Astrocyte (in vitro differentiated cells and primary cell): ENCODE results near the gene HDGFL3. TPM values are rescaled to one million over a fixed set of nuclear protein-coding genes. Genes with fewer than 3 reads are reported as not detected.

Experiments
- DNase-seq: peaks from one replicate; pipeline ENCODE4 v3.0.0-alpha.2; 2010; ENCODE audit warnings: low read depth
- FAIRE-seq: peaks from 2 replicates; lab custom pipeline; 2011; peaks lifted over from hg19 to GRCh38; lab: Jason Lieb, UNC
- H2AFZ ChIP-seq: 2 replicates; pipeline ENCODE4 v1.6.0; 2012; ENCODE audit warnings: low read depth, low read length, inconsistent platforms
- H3K27ac ChIP-seq: 2 replicates; pipeline ENCODE4 v1.5.1; 2011; ENCODE audit warnings: low read depth, low read length, inconsistent platforms
- H3K27me3 ChIP-seq: 2 replicates; pipeline ENCODE4 v1.6.0; 2011; ENCODE audit warnings: low read length, inconsistent platforms; ENCODE audit not compliant: insufficient read depth
- H3K36me3 ChIP-seq: 2 replicates; pipeline ENCODE4 v1.5.1; 2011; ENCODE audit warnings: low read length, inconsistent platforms; ENCODE audit not compliant: insufficient read depth
- H3K4me1 ChIP-seq: 2 replicates; pipeline ENCODE4 v1.5.1; 2011; ENCODE audit warnings: low read length, inconsistent platforms; ENCODE audit not compliant: insufficient read depth
- H3K4me2 ChIP-seq: 2 replicates; pipeline ENCODE4 v1.6.0; 2012; ENCODE audit warnings: low read length, inconsistent platforms
- H3K4me3 ChIP-seq: 2 replicates; pipeline ENCODE4 v1.5.1; 2011; ENCODE audit warnings: low read depth, mild to moderate bottlenecking, low read length, inconsistent platforms; ENCODE audit not compliant: insufficient read depth
- H3K79me2 ChIP-seq: 2 replicates; pipeline ENCODE4 v1.6.0; 2012; ENCODE audit warnings: mild to moderate bottlenecking, low read length, inconsistent platforms; ENCODE audit not compliant: insufficient read depth
- H3K9ac ChIP-seq: 2 replicates; pipeline ENCODE4 v1.6.0; 2012; ENCODE audit warnings: mild to moderate bottlenecking, low read length, inconsistent platforms
- H3K9me3 ChIP-seq: 2 replicates; pipeline ENCODE4 v1.5.1; 2012; ENCODE audit warnings: low read depth, mild to moderate bottlenecking, low read length, inconsistent platforms; ENCODE audit not compliant: insufficient read depth
- H4K20me1 ChIP-seq: 2 replicates; pipeline ENCODE4 v1.6.0; 2012; ENCODE audit warnings: low read length, inconsistent platforms; ENCODE audit not compliant: insufficient read depth
- H3K27ac Mint-ChIP-seq: one replicate; pipeline ENCODE4 v1.8.0; 2021; ENCODE audit warnings: mild to moderate bottlenecking, mixed read lengths; ENCODE audit not compliant: unreplicated experiment
- H3K27me3 Mint-ChIP-seq: one replicate; pipeline ENCODE4 v1.8.0; 2021; ENCODE audit warnings: low read depth, mixed read lengths; ENCODE audit not compliant: unreplicated experiment
- H3K36me3 Mint-ChIP-seq: one replicate; pipeline ENCODE4 v1.8.0; 2021; ENCODE audit warnings: low read depth, mixed read lengths; ENCODE audit not compliant: unreplicated experiment
- H3K4me1 Mint-ChIP-seq: one replicate; pipeline ENCODE4 v1.8.0; 2021; ENCODE audit warnings: low read depth, mixed read lengths; ENCODE audit not compliant: unreplicated experiment
- H3K4me3 Mint-ChIP-seq: one replicate; pipeline ENCODE4 v1.8.0; 2021; ENCODE audit warnings: mild to moderate bottlenecking, moderate library complexity, mixed read lengths; ENCODE audit not compliant: unreplicated experiment
- H3K9me3 Mint-ChIP-seq: one replicate; pipeline ENCODE4 v1.8.0; 2021; ENCODE audit warnings: mild to moderate bottlenecking, mixed read lengths; ENCODE audit not compliant: unreplicated experiment
- EZH2 ChIP-seq: IDR thresholded peaks from 2 replicates; pipeline ENCODE4 v1.6.1; 2012; ENCODE audit warnings: mild to moderate bottlenecking, low read length, inconsistent platforms; ENCODE audit not compliant: insufficient read depth
- total RNA-seq: library from RNA; stranded (reverse); gene quantifications from 2 replicates; pipeline ENCODE4 v1.2.1, GENCODE V29; 2021
- TF ChIP-seq, protein P1 (sequence below): IDR thresholded peaks from 2 replicates; pipeline ENCODE4 v1.5.1; 2011; ENCODE audit warnings: low read depth, mild to moderate bottlenecking, inconsistent platforms, low read length, moderate library complexity; ENCODE audit not compliant: insufficient read depth

Gene HDGFL3
- total RNA-seq, 1 donor from 2014 or later: 91.9 TPM

DNA sequence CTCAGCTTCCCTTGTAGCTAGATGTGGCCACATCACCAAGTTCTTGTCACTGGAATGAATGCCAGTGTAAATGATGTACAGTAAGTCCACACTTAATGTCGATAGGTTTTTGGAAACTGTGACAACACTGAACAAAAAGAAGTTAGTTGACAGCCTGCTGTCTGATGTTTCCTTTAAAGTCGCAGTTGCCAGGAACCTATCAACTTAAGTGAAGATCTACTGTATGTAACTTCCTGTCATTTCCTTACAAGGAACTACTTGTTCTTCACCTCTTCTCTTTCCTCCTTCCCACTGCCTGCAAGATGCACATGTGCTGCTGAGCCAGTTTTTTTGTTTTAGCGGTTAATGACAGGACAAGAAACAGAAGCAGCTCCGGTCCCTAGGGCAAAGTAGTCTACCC, 44.6 kb downstream of the HDGFL3 start:
- peak overlapping the region; percentile 50 for H3K27ac Mint-ChIP-seq
- peaks cover 15% of the 10 kb centered on the region for H3K36me3 Mint-ChIP-seq
- peaks cover 25% of the 10 kb centered on the region for H3K4me1 Mint-ChIP-seq
- peaks cover 14% of the 10 kb centered on the region for H3K4me1 ChIP-seq
- H3K4me3 Mint-ChIP-seq: no peak overlapping the region
- H3K27me3 ChIP-seq: no peaks in the 10 kb centered on the region
- peaks cover 38% of the 10 kb centered on the region for H4K20me1 ChIP-seq
- peaks cover 59% of the 10 kb centered on the region for H3K79me2 ChIP-seq
- H3K9me3 Mint-ChIP-seq: no peaks in the 10 kb centered on the region
- TF ChIP-seq EZH2: no peak
- TF ChIP-seq, protein P1, sequence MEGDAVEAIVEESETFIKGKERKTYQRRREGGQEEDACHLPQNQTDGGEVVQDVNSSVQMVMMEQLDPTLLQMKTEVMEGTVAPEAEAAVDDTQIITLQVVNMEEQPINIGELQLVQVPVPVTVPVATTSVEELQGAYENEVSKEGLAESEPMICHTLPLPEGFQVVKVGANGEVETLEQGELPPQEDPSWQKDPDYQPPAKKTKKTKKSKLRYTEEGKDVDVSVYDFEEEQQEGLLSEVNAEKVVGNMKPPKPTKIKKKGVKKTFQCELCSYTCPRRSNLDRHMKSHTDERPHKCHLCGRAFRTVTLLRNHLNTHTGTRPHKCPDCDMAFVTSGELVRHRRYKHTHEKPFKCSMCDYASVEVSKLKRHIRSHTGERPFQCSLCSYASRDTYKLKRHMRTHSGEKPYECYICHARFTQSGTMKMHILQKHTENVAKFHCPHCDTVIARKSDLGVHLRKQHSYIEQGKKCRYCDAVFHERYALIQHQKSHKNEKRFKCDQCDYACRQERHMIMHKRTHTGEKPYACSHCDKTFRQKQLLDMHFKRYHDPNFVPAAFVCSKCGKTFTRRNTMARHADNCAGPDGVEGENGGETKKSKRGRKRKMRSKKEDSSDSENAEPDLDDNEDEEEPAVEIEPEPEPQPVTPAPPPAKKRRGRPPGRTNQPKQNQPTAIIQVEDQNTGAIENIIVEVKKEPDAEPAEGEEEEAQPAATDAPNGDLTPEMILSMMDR: no peak
- H3K9ac ChIP-seq: no peak overlapping the region
- no peak overlapping the region for H3K4me2 ChIP-seq
- FAIRE-seq (no peak), DNase-seq (no peak)
- H3K9me3 ChIP-seq: no peaks in the 10 kb centered on the region
- no peak overlapping the region for H2AFZ ChIP-seq
- no peak overlapping the region for H3K27ac ChIP-seq
- no peak overlapping the region for H3K4me3 ChIP-seq
- peaks cover 3% of the 10 kb centered on the region for H3K36me3 ChIP-seq
- no peaks in the 10 kb centered on the region for H3K27me3 Mint-ChIP-seq

DNA sequence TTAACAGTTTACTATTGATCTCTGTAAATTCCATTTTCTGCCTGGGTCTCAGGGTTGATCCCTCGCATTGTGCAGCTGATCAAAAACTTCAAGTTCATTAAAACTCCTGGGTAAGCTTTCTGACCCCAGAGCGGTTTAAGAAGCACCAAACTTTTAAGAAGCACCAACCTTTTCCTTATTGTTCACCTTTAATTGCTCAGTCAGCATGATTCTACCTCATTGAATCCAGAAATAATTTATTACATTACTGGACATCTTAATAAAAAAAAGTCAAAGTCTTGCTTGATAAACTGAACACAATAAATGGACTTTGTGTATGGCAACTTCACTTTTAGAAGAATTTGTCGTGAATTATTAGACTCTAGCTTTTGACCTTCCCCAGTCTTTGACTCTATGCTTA, 46.9 kb downstream of the HDGFL3 start:
- peaks cover 11% of the 10 kb centered on the region for H3K36me3 ChIP-seq
- Mint-ChIP-seq H3K27ac (no peak overlapping the region), H3K4me1 (peaks cover 35% of the 10 kb centered on the region)

GRCh38 chr15:83158393-83158792, 49.2 kb downstream of the HDGFL3 start:
- Mint-ChIP-seq H3K27ac (no peak overlapping the region), H3K4me3 (no peak overlapping the region), H3K36me3 (peaks cover 26% of the 10 kb centered on the region), H3K4me1 (peaks cover 19% of the 10 kb centered on the region), H3K27me3 (no peaks in the 10 kb centered on the region), H3K9me3 (no peaks in the 10 kb centered on the region)
- TF ChIP-seq, protein P1: no peak
- no peak for TF ChIP-seq EZH2
- FAIRE-seq (no peak), DNase-seq (peak; percentile 54)
- Histone ChIP-seq H3K4me3 (no peak overlapping the region), H3K4me2 (no peak overlapping the region), H3K27ac (no peak overlapping the region), H4K20me1 (peaks cover 13% of the 10 kb centered on the region), H2AFZ (no peak overlapping the region), H3K36me3 (peaks cover 14% of the 10 kb centered on the region), H3K4me1 (no peaks in the 10 kb centered on the region), H3K27me3 (no peaks in the 10 kb centered on the region), H3K79me2 (peaks cover 17% of the 10 kb centered on the region), H3K9me3 (no peaks in the 10 kb centered on the region), H3K9ac (no peak overlapping the region)

More for the DNA sequence above, 46.9 kb downstream of the HDGFL3 start:
- peaks cover 14% of the 10 kb centered on the region for H3K4me1 ChIP-seq
- H3K4me3 Mint-ChIP-seq: no peak overlapping the region
- no peaks in the 10 kb centered on the region for H3K9me3 ChIP-seq
- FAIRE-seq (no peak), DNase-seq (no peak)
- no peak overlapping the region for H3K9ac ChIP-seq
- no peaks in the 10 kb centered on the region for H3K27me3 Mint-ChIP-seq
- no peak overlapping the region for H3K27ac ChIP-seq
- H3K79me2 ChIP-seq: peaks cover 36% of the 10 kb centered on the region
- TF ChIP-seq, protein P1: no peak
- no peak for TF ChIP-seq EZH2
- no peak overlapping the region for H3K4me2 ChIP-seq
- no peak overlapping the region for H3K4me3 ChIP-seq
- peaks cover 22% of the 10 kb centered on the region for H4K20me1 ChIP-seq
- no peak overlapping the region for H2AFZ ChIP-seq
- H3K9me3 Mint-ChIP-seq: no peaks in the 10 kb centered on the region
- H3K27me3 ChIP-seq: no peaks in the 10 kb centered on the region
- peaks cover 26% of the 10 kb centered on the region for H3K36me3 Mint-ChIP-seq
